Kidney (tissue), 14 donors: ENCODE measurements around the gene RIMS1. TPM values are rescaled to one million over a fixed set of nuclear protein-coding genes. Genes with fewer than 3 reads are reported as not detected.

Experiments used
- DNase-seq, 5 donors: peaks; one replicate each; pipeline ENCODE4 v3.0.0-alpha.2; 2013 to 2020
- FAIRE-seq: peaks from 2 replicates; lab custom pipeline; 2012; peaks lifted over from hg19 to GRCh38; lab: Jason Lieb, UNC
- H3K27ac ChIP-seq, 2 donors: one replicate each; pipeline ENCODE4 v1.7.0; 2013; ENCODE audit warnings: low read depth in 2 of 2, low read length in 2 of 2, inconsistent platforms in 1 of 2
- H3K27me3 ChIP-seq: one replicate; pipeline ENCODE4 v1.7.1; 2013; ENCODE audit warnings: low read length, inconsistent platforms; ENCODE audit not compliant: control insufficient read depth, insufficient read depth
- H3K36me3 ChIP-seq, 3 donors: one replicate each; pipeline versions ENCODE4 v1.7.0 to v1.7.1; 2013; ENCODE audit warnings: low read length in 3 of 3, control low read depth in 1 of 3, inconsistent platforms in 1 of 3; ENCODE audit not compliant: insufficient read depth in 3 of 3, control insufficient read depth in 2 of 3
- H3K4me1 ChIP-seq, 3 donors: one replicate each; pipeline versions ENCODE4 v1.7.0 to v1.7.1; 2013; ENCODE audit warnings: low read length in 3 of 3, inconsistent platforms in 1 of 3, low read depth in 1 of 3; ENCODE audit not compliant: control insufficient read depth in 2 of 3, insufficient read depth in 2 of 3
- H3K4me3 ChIP-seq, 3 donors: one replicate each; pipeline versions ENCODE4 v1.7.0 to v1.8.1; 2013; ENCODE audit warnings: low read length in 3 of 3, control low read depth in 1 of 3, inconsistent platforms in 1 of 3
- H3K9ac ChIP-seq, 3 donors: one replicate each; pipeline versions ENCODE4 v1.7.0 to v1.7.1; 2013; ENCODE audit warnings: low read length in 3 of 3, control low read depth in 1 of 3, inconsistent platforms in 1 of 3
- H3K9me3 ChIP-seq, 3 donors: one replicate each; pipeline versions ENCODE4 v1.7.0 to v1.7.1; 2013; ENCODE audit warnings: low read length in 3 of 3, control low read depth in 1 of 3, inconsistent platforms in 1 of 3; ENCODE audit not compliant: control insufficient read depth in 2 of 3, insufficient read depth in 1 of 3
- CTCF ChIP-seq: IDR thresholded peaks from 3 replicates; pipeline ENCODE4 v1.5.1; 2012; ENCODE audit warnings: mild to moderate bottlenecking, moderate library complexity, borderline replicate concordance; ENCODE audit not compliant: insufficient read depth; ENCODE audit errors: extremely low read depth
- intact Hi-C: fragments of 100-400 bp; cut with DNase I; formaldehyde crosslinking; loops from one replicate; pipeline ENCODE4 v1.11.1; 2022
- polyA plus RNA-seq: library from polyadenylated mRNA; stranded (reverse); fragments of 350-450 nt; fragmentation: Illumina TruSeq; extraction: RNeasy Lipid Tissue Mini Kit (QIAGEN cat#74804); gene quantifications from one replicate; pipeline ENCODE4 v1.2.3, GENCODE V29; 2014; ENCODE audit warnings: low read depth, low replicate concordance; ENCODE audit not compliant: insufficient read depth
- total RNA-seq: library from RNA; stranded (reverse); fragmentation: NEBNext Ultra II Directional; extraction: Animal tissue kit (Norgen Biotek cat#: 25700); gene quantifications from one replicate; pipeline ENCODE4 v1.2.1, GENCODE V29; 2021
- donor health status: control.
- donor health status: control.
- donor health status: control.
- donor health status: control.
- donor health status: control.
- donor health status: DM: yes; HTN: yes; CAD: no.
- donor health status: Normal renal cell carcinoma (clear cell type).

Gene RIMS1
- total and polyA plus RNA-seq, 2 donors from 2014 or later: 4.5 TPM; not detected in 1

GRCh38 chr6:71979911-71980310 lies 93.6 kb downstream of the RIMS1 start:
- FAIRE-seq (no peak), DNase-seq (no peak)
- Histone ChIP-seq H3K9me3 (no peaks in the 10 kb centered on the region), H3K9ac (no peak overlapping the region), H3K27ac (no peak overlapping the region), H3K4me3 (no peak overlapping the region), H3K27me3 (no peaks in the 10 kb centered on the region), H3K4me1 (no peaks in the 10 kb centered on the region), H3K36me3 (no peaks in the 10 kb centered on the region)
- intact Hi-C loops: no loop called here
- no peak for TF ChIP-seq CTCF

GRCh38 chr6:71982389-71982788 lies 96.0 kb downstream of the RIMS1 start:
- Histone ChIP-seq H3K9me3 (no peaks in the 10 kb centered on the region), H3K36me3 (no peaks in the 10 kb centered on the region), H3K27me3 (no peaks in the 10 kb centered on the region), H3K4me1 (no peaks in the 10 kb centered on the region), H3K9ac (no peak overlapping the region), H3K27ac (no peak overlapping the region), H3K4me3 (no peak overlapping the region)
- FAIRE-seq (no peak), DNase-seq (no peak)
- intact Hi-C loops: no loop called here
- TF ChIP-seq CTCF: no peak

GRCh38 chr6:71983131-71983530 lies 96.8 kb downstream of the RIMS1 start:
- no peak for TF ChIP-seq CTCF
- Histone ChIP-seq H3K27ac (no peak overlapping the region), H3K9me3 (no peaks in the 10 kb centered on the region), H3K4me1 (no peaks in the 10 kb centered on the region), H3K4me3 (no peak overlapping the region), H3K36me3 (no peaks in the 10 kb centered on the region), H3K27me3 (no peaks in the 10 kb centered on the region), H3K9ac (no peak overlapping the region)
- FAIRE-seq (no peak), DNase-seq (no peak)
- intact Hi-C loops: no loop called here

- FAIRE-seq (no peak), DNase-seq (no peak)
- intact Hi-C loops: no loop called here
- Histone ChIP-seq H3K27ac (no peak overlapping the region), H3K4me3 (no peak overlapping the region), H3K9me3 (no peaks in the 10 kb centered on the region), H3K9ac (no peak overlapping the region), H3K36me3 (no peaks in the 10 kb centered on the region), H3K4me1 (no peaks in the 10 kb centered on the region), H3K27me3 (no peaks in the 10 kb centered on the region)
- no peak for TF ChIP-seq CTCF
Measured at GRCh38 chr6:71994705-71995271, 108.4 kb downstream of the RIMS1 start.
